Pulmonary artery endothelial cell (primary cell): ENCODE results near the gene RFNG. TPM values are rescaled to one million over a fixed set of nuclear protein-coding genes. Genes with fewer than 3 reads are reported as not detected.

Source experiments
- DNase-seq: peaks from one replicate; pipeline ENCODE4 v3.0.0-alpha.2; 2011; ENCODE audit warnings: low read depth, low spot score
- total RNA-seq: library from RNA; depleted of rRNA; stranded (reverse); fragments of >200 nt; gene quantifications from 2 replicates; pipeline ENCODE4 v1.2.3, GENCODE V29; 2014

RFNG gene
- total RNA-seq, 1 donor from 2014 or later: 29.9 TPM

GRCh38 chr17:82003411-82004381, 47.9 kb downstream of the RFNG start:
- peak; percentile 77 for DNase-seq

- DNase-seq: no peak
These were observed 50.0 kb downstream of the RFNG start for GRCh38 chr17:82001571-82002056.

- no peak for DNase-seq
These were observed 50.6 kb downstream of the RFNG start for GRCh38 chr17:82000803-82001570.

DNA sequence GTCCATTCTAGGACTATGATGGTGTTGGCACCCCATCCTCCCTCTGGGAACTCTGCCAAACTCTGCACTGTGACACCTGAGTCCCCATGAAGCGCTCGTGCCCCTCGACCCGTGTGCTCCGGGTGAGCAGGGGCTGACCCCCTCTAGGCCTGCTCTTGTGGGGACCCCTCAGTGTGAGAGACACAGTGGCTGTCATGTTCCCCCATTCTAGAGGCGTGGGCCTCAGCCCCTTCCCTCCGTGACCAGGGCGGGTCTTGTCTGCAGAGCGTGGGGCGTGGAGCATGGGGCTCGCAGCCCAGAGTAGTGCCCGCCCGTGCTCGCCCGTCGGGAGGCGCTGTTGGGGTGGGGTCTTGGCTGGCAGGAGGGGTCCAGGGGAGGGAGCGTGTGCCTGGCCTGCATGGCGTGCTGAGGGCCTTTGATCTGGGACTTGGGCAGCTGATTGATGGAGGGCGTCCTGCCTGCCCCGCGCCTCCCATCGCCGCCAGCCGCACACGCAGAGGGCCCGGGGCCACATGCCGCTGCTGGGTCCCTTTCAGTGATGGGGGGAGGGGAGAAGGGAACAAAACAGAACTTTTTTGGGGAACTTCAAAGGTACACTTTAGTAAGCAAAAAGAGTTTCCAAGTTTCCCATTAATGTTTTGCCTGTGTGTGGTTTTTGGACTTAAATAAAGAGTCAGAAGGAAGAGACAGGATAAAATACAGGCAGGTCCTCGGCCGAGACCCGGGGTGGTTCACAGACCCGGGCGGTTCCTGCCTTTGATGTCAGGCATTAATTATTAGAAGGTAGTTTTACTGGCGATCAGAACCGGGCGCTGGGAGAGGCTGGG, 51.4 kb downstream of the RFNG start:
- no peak for DNase-seq

- no peak for DNase-seq
These were observed 52.0 kb downstream of the RFNG start for GRCh38 chr17:81999587-81999975.

- no peak for DNase-seq
These were observed 52.7 kb downstream of the RFNG start for GRCh38 chr17:81998691-81999438.

GRCh38 chr17:81998212-81998611, 53.4 kb downstream of the RFNG start:
- DNase-seq: no peak

Other genes with a start within 250 kb of the RFNG start
- gene GCGR, start 247.7 kb downstream of the RFNG start, total RNA-seq: not detected in 2 replicates
- 95.8 and 149 TPM in 2 replicates for gene MCRIP1, start 218.5 kb downstream of the RFNG start, total RNA-seq
- gene PPP1R27, start 216.8 kb downstream of the RFNG start, total RNA-seq: not detected in 2 replicates
- gene P4HB, start 191.3 kb downstream of the RFNG start, total RNA-seq: 1,184 and 1,197 TPM in 2 replicates
- gene ARHGDIA, start 180.5 kb downstream of the RFNG start, total RNA-seq: 135 and 168 TPM in 2 replicates
- gene ALYREF, start 160.2 kb downstream of the RFNG start, total RNA-seq: 228 and 268 TPM in 2 replicates
- gene ANAPC11, start 160.1 kb downstream of the RFNG start, total RNA-seq: 114 and 167 TPM in 2 replicates
- 0.11 and 0.20 TPM in 2 replicates for gene NPB, start 149.6 kb downstream of the RFNG start, total RNA-seq
- 46.2 and 53.6 TPM in 2 replicates for gene PCYT2, start 140.4 kb downstream of the RFNG start, total RNA-seq
- 19.1 and 28.3 TPM in 2 replicates for gene SIRT7, start 133.6 kb downstream of the RFNG start, total RNA-seq
- gene MAFG, start 124.1 kb downstream of the RFNG start, total RNA-seq: 18.3 and 24.2 TPM in 2 replicates
- 98.3 and 122 TPM in 2 replicates for gene PYCR1, start 114.5 kb downstream of the RFNG start, total RNA-seq
- gene MYADML2, start 104.6 kb downstream of the RFNG start, total RNA-seq: not detected in 2 replicates
- 0.07 TPM in 1 of 2 replicates, not detected in the other for gene NOTUM, start 90.6 kb downstream of the RFNG start, total RNA-seq
- gene ASPSCR1, start 74.2 kb downstream of the RFNG start, total RNA-seq: 20.4 and 25.5 TPM in 2 replicates
- gene CENPX, start 28.9 kb downstream of the RFNG start, total RNA-seq: 39.0 and 40.9 TPM in 2 replicates
- gene LRRC45, start 28.5 kb downstream of the RFNG start, total RNA-seq: 20.2 and 30.5 TPM in 2 replicates
- gene RAC3, start 20.1 kb downstream of the RFNG start, total RNA-seq: 16.9 and 45.4 TPM in 2 replicates
- 51.8 and 56.6 TPM in 2 replicates for gene DCXR, start 14.1 kb downstream of the RFNG start, total RNA-seq
- 110 and 118 TPM in 2 replicates for gene GPS1, start 87 bp upstream of the RFNG start, total RNA-seq
- gene DUS1L, start 14.0 kb upstream of the RFNG start, total RNA-seq: 66.1 and 84.1 TPM in 2 replicates
- 98.9 and 106 TPM in 2 replicates for gene FASN, start 46.4 kb upstream of the RFNG start, total RNA-seq
- 6.9 and 9.3 TPM in 2 replicates for gene CCDC57, start 161.0 kb upstream of the RFNG start, total RNA-seq
- gene SLC16A3, start 177.2 kb upstream of the RFNG start, total RNA-seq: 101 and 137 TPM in 2 replicates
- gene CSNK1D, start 221.9 kb upstream of the RFNG start, total RNA-seq: 58.5 and 58.9 TPM in 2 replicates